GM12864 (cell line): ENCODE measurements around the gene SLC24A3.

Source experiments
- DNase-seq: peaks from one replicate; pipeline ENCODE4 v3.0.0-alpha.2; 2011; ENCODE audit warnings: low read depth
- H3K4me3 ChIP-seq: 2 replicates; pipeline ENCODE4 v1.5.1; 2011; ENCODE audit warnings: mild to moderate bottlenecking, low read depth, low read length, control low read depth
- TF ChIP-seq, protein P1 (sequence below): IDR thresholded peaks from 2 replicates; pipeline ENCODE4 v1.5.1; 2011; ENCODE audit warnings: low read depth, mild to moderate bottlenecking, moderate library complexity, low read length, control low read depth, inconsistent platforms; ENCODE audit errors: missing control alignments

The SLC24A3 gene

GRCh38 chr20:19363476-19363875 lies 151.0 kb downstream of the SLC24A3 start:
- DNase-seq: no peak
- TF ChIP-seq, protein P1, sequence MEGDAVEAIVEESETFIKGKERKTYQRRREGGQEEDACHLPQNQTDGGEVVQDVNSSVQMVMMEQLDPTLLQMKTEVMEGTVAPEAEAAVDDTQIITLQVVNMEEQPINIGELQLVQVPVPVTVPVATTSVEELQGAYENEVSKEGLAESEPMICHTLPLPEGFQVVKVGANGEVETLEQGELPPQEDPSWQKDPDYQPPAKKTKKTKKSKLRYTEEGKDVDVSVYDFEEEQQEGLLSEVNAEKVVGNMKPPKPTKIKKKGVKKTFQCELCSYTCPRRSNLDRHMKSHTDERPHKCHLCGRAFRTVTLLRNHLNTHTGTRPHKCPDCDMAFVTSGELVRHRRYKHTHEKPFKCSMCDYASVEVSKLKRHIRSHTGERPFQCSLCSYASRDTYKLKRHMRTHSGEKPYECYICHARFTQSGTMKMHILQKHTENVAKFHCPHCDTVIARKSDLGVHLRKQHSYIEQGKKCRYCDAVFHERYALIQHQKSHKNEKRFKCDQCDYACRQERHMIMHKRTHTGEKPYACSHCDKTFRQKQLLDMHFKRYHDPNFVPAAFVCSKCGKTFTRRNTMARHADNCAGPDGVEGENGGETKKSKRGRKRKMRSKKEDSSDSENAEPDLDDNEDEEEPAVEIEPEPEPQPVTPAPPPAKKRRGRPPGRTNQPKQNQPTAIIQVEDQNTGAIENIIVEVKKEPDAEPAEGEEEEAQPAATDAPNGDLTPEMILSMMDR: no peak
- H3K4me3 ChIP-seq: no peak overlapping the region

DNA sequence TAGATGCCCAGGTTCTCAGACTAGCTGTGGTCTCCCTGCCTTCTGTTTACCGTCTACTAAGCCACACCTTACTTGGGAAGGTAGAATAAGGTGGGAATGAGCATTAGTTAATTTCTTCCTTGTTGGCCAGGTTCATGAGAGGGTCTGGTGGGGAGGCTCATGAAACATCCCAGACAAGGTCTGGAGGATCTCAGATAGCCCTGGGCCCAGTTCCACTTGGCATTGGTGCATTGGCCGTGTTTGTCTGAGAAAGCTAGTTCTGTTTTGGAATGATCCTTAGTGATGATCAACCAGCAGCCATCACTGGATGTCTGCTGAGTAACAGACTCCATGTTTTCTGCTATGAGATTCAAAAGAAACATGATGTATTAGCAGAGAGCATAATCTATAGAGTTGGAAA lies 155.1 kb downstream of the SLC24A3 start:
- TF ChIP-seq, protein P1: no peak
- H3K4me3 ChIP-seq: no peak overlapping the region
- DNase-seq: no peak

DNA sequence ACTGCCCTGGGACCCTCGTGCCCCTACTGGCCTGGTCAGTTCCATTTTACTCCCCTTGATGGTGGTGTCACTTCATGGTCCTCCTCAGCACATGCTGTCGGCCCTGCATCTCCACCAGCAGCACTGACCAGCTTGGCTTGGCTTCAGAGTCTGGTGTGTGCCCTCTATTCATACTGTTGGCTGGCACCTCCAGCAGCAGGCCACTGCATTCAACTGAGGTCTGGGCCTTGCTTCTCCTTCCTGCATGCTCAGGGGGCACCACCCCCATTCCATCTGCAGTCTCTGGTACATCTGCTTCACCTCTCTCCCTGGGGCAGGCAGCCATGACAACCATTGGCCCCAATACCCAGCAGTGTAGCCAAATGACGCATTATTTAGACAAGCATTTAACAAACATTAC lies 155.9 kb downstream of the SLC24A3 start:
- no peak overlapping the region for H3K4me3 ChIP-seq
- TF ChIP-seq, protein P1: no peak
- DNase-seq: no peak

GRCh38 chr20:19370076-19371075 lies 157.9 kb downstream of the SLC24A3 start:
- DNase-seq: no peak
- no peak overlapping the region for H3K4me3 ChIP-seq
- TF ChIP-seq, protein P1: no peak

DNA sequence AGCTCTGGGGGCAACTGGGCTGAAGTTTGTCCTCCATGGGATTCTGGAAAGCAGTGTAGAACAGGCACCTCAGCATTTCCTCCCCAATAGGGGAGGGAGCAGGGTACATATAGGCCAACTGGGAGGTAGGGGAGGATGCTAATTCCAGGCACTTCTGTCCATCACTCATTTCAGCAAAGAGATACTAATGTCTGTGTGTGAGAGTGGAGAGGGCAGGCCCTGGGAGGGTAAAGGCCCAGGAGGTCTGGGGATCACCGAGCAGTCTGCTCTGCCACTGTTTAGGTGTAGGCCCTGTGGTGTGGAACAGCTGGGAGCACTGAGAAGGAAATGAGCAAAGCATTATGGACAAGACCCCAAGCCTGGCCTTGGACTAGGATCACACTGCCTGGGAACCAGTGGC lies 158.7 kb downstream of the SLC24A3 start:
- no peak overlapping the region for H3K4me3 ChIP-seq
- TF ChIP-seq, protein P1: no peak
- no peak for DNase-seq

DNA sequence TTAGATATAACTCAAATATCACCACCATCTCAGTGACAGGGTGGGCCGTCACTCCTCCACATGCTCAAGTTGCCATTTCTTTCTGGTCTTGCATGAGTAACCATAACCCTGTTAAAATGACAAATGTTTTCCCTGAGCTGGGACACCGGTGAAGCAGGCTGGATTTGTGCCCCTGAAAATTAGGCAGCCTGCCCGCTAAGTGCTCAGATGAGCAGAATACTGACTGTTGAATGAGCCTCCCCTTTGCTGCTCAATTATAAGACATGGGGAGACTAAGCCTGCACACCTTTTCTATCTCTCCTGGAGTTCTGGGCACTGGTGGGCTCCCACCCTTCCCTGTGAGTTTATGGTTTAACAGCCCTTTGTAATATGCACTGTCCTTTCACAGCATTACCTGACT lies 161.8 kb downstream of the SLC24A3 start:
- DNase-seq: no peak

More for the DNA sequence above, 161.8 kb downstream of the SLC24A3 start:
- TF ChIP-seq, protein P1: no peak
- H3K4me3 ChIP-seq: no peak overlapping the region
